ENCODE data around the gene KLHL28. TPM values are rescaled to one million over a fixed set of nuclear protein-coding genes. Genes with fewer than 3 reads are reported as not detected.

The KLHL28 gene
- total and polyA plus RNA-seq, 12 donors = 1.7 to 15.4 (median 12.8) TPM

DNA sequence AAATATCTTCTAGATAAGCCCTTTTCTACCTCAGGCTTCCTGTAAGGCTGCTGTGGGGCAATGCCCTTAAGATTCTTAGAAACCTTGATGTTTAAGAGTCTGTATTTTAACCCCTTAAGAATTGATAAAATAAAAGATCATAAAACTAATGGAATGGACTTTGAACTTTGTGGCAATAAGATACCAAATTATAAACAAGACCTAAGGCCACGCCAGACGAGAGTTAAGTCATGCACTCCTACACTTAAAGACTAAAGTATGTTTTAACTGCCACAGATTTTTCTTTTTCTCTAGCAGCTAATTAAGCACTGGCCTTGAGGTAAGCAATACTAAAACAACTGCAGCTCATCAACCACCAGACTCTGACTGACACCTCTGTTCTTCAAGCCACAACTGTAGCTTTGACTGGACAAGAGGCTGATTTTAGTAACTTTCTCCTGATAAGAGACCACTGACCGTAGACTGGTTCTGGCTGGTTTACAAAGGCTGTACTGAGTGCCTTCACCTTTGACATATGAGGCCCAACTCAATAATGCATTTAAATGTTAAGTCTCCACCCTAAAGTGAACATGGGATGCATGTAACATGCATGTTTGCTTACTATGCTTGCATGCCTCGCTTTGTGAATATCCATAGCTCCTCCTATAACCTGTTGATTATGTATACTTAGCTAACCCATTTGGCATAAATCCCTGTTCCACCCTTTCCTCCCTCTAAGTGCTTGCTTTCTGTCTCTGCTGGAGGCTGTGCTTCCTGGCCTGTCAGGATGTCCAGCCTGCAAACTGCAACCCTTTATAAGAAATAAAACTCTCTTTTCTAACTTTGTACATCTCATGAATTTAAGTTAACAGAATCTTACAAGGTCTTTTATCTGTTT, 71.9 kb downstream of the KLHL28 start:
- intact Hi-C loops (cut with DNase I) = no loop called here
- ATAC-seq (no peak), DNase-seq (no peak)
- no peaks in the 10 kb centered on the region for H3K9me3 ChIP-seq
- no peaks in the 10 kb centered on the region for H3K36me3 ChIP-seq
- H3K4me1 ChIP-seq = no peaks in the 10 kb centered on the region
- TF ChIP-seq, protein P1, sequence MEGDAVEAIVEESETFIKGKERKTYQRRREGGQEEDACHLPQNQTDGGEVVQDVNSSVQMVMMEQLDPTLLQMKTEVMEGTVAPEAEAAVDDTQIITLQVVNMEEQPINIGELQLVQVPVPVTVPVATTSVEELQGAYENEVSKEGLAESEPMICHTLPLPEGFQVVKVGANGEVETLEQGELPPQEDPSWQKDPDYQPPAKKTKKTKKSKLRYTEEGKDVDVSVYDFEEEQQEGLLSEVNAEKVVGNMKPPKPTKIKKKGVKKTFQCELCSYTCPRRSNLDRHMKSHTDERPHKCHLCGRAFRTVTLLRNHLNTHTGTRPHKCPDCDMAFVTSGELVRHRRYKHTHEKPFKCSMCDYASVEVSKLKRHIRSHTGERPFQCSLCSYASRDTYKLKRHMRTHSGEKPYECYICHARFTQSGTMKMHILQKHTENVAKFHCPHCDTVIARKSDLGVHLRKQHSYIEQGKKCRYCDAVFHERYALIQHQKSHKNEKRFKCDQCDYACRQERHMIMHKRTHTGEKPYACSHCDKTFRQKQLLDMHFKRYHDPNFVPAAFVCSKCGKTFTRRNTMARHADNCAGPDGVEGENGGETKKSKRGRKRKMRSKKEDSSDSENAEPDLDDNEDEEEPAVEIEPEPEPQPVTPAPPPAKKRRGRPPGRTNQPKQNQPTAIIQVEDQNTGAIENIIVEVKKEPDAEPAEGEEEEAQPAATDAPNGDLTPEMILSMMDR (IDR thresholded peaks at IDR 0.05) = no peak
- H3K27me3 ChIP-seq = no peaks in the 10 kb centered on the region
- WGBS, 2 donors = 63 to 66% methylated on average over 4 of the region's 4 CpGs
- no peak overlapping the region for H3K4me3 ChIP-seq
- H3K27ac ChIP-seq = no peak overlapping the region

DNA sequence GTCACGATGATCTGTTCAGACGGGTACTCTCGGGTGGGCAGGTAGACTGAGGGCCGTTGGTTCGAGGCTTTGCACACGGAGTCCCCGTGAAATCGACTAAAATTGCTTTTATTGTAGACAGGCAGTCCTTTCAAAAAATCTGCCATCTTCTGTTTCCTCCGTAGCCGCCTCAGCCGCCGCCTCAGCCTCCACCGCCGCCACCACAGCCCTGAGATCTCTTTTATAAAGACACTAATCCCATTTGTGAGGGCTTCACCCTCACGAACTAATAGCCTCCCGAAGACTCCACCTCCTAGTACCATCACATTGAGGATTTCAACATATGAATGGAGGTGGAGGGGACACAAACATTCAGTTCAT, 74.2 kb downstream of the KLHL28 start:
- peaks cover 0 to 9% (median 5%) of the 10 kb centered on the region in 11 donors for H3K9me3 ChIP-seq
- H3K4me1 ChIP-seq = no peaks in the 10 kb centered on the region
- no peaks in the 10 kb centered on the region for H3K36me3 ChIP-seq
- no peak overlapping the region for H3K4me3 ChIP-seq
- no peaks in the 10 kb centered on the region for H3K27me3 ChIP-seq
- no peak overlapping the region for H3K27ac ChIP-seq
- ATAC-seq (no peak), DNase-seq (no peak)
- TF ChIP-seq, protein P1 (IDR thresholded peaks at IDR 0.05) = no peak
- intact Hi-C loops (cut with DNase I) = no loop called here
- 96 to 97% methylated on average over 16 of the region's 16 CpGs for WGBS, 2 donors

DNA sequence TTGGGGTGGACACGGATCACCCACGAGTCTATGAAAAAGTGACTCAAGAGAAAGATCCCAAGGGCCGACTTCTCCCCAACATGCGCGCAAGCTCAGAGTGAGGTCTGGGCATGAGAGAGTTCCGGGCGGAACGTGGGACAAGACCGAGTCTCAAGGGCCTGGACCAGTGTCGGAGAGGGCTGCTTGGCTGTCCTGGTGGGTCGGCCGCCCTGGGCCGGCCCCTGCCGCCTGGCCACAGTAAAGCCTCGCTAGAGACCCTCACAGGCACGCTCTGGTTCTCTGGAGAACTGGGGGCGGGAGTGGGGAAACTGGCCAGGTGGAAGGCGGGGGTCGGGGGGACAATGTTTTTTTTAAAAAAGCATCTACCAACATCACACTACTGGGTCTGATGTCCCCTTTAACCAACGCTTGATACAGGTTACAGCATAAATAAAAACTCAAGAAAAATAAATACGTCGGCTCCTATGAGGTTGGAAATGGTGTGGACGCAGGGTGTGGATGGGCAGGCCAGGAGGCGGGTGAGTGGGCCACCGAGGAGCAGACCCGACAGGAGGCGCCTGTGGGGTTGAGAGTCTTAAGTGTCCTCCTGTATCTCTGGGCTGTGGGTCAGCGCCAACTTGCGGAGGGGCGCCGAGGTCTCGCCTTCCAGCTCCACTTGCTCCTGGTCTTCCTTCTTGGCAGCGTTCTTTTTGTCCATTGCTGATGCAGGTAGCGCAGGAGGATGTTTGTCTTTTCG, 74.7 kb downstream of the KLHL28 start:
- H3K4me1 ChIP-seq = no peaks in the 10 kb centered on the region
- no peak for ATAC-seq

DNA sequence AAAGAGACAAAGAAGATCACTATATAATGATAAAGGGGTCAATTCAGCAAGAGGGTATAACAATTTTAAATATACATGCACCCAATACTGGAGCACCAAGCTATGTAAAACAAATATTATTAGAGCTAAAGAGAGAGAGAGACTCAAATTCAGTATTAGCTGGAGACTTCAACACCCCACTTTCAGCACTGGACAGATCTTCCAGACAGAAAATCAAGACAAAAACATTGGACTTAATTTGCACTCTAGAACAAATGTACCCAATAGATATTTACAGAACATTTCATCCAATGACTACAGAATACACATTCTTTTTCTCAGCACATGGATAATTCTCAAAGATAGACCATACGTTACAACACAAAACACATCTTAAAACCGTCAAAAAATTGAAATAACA, 81.0 kb downstream of the KLHL28 start:
- Histone ChIP-seq H3K4me3 (no peak overlapping the region), H3K27me3 (no peaks in the 10 kb centered on the region), H3K36me3 (no peaks in the 10 kb centered on the region), H3K4me1 (no peaks in the 10 kb centered on the region), H3K27ac (no peak overlapping the region), H3K9me3 (peaks cover 0 to 27% (median 16%) of the 10 kb centered on the region in 11 donors)
- TF ChIP-seq, protein P1 (IDR thresholded peaks at IDR 0.05) = no peak
- intact Hi-C loops (cut with DNase I) = no loop called here
- WGBS, 2 donors = 88 to 91% methylated on average over 2 of the region's 2 CpGs
- DNase-seq (no peak), ATAC-seq (no peak)

More for the DNA sequence above, 74.7 kb downstream of the KLHL28 start:
- WGBS, 2 donors = 94 to 95% methylated on average over 35 of the region's 35 CpGs
- no peaks in the 10 kb centered on the region for H3K36me3 ChIP-seq
- TF ChIP-seq, protein P1 (IDR thresholded peaks at IDR 0.05) = no peak
- DNase-seq = no peak
- no peak overlapping the region for H3K27ac ChIP-seq
- intact Hi-C loops (cut with DNase I) = no loop called here
- H3K27me3 ChIP-seq = no peaks in the 10 kb centered on the region
- H3K4me3 ChIP-seq = no peak overlapping the region
- H3K9me3 ChIP-seq = peaks cover 0 to 14% (median 10%) of the 10 kb centered on the region in 11 donors

Other genes starting within 250 kb of the KLHL28 start
- gene TOGARAM1, start 243 bp upstream of the KLHL28 start, total RNA-seq = 10 to 100 TPM; 14.7 to 25.2 (median 22.2) TPM
- 1 to 10 TPM; 3.7 to 6.4 TPM for gene TOGARAM1, start 243 bp upstream of the KLHL28 start, polyA plus RNA-seq
- gene PRPF39, start 122.2 kb upstream of the KLHL28 start, total RNA-seq = 10 to 100 TPM in 9 of 10 donors, 1 to 10 TPM in 1; 9.5 to 18.8 (median 13.4) TPM
- gene PRPF39, start 122.2 kb upstream of the KLHL28 start, polyA plus RNA-seq = 10 to 100 TPM in 1 of 2 donors, 1 to 10 TPM in 1; 8.2 to 39.5 TPM
- 100 to 1,000 TPM in 7 of 10 donors, 10 to 100 TPM in 3; 83.9 to 128 (median 105) TPM for gene FKBP3, start 172.5 kb upstream of the KLHL28 start, total RNA-seq
- 100 to 1,000 TPM in 1 of 2 donors, 10 to 100 TPM in 1; 84.4 to 184 TPM for gene FKBP3, start 172.5 kb upstream of the KLHL28 start, polyA plus RNA-seq
- gene FANCM, start 174.0 kb upstream of the KLHL28 start, total RNA-seq = 1 to 10 TPM; 2.5 to 4.7 (median 3.7) TPM
- 1 to 10 TPM in 1 of 2 donors, under 1 TPM in 1; 0.96 to 6.2 TPM for gene FANCM, start 174.0 kb upstream of the KLHL28 start, polyA plus RNA-seq